GM12801 (cell line): ENCODE results near the gene PLEKHA6.

ENCODE experiments used
- CTCF ChIP-seq: IDR thresholded peaks from one replicate; pipeline ENCODE4 v1.5.1; 2011; ENCODE audit warnings: control low read depth; ENCODE audit not compliant: insufficient read length; ENCODE audit errors: extremely low read depth

Gene PLEKHA6

GRCh38 chr1:204295671-204296070 lies 64.1 kb downstream of the PLEKHA6 start:
- TF ChIP-seq CTCF: no peak

- no peak for TF ChIP-seq CTCF
Measured at GRCh38 chr1:204294357-204294756, 65.4 kb downstream of the PLEKHA6 start.

GRCh38 chr1:204293605-204294337 lies 66.0 kb downstream of the PLEKHA6 start:
- TF ChIP-seq CTCF: no peak

- TF ChIP-seq CTCF: no peak
Measured at GRCh38 chr1:204292740-204293139, 67.0 kb downstream of the PLEKHA6 start.

- TF ChIP-seq CTCF: no peak
Measured at GRCh38 chr1:204289280-204289679, 70.4 kb downstream of the PLEKHA6 start.

- no peak for TF ChIP-seq CTCF
Measured at GRCh38 chr1:204288021-204288588, 71.6 kb downstream of the PLEKHA6 start.

- TF ChIP-seq CTCF: no peak
Measured at GRCh38 chr1:204287466-204287891, 72.2 kb downstream of the PLEKHA6 start.
